Raji (cell line): ENCODE measurements around the gene ERGIC2.

Experiments used
- POLR2A ChIP-seq: IDR thresholded peaks from 2 replicates; pipeline ENCODE4 v1.6.1; 2011; ENCODE audit warnings: low read depth, low read length, control low read depth; ENCODE audit not compliant: insufficient read depth

Gene ERGIC2

GRCh38 chr12:29380536-29381523 lies at the start of gene ERGIC2:
ERGIC2 (minus strand) TSS chr12:29381172; CDS start chr12:29371633, 9,539 bp downstream.
- peak; percentile 70 for TF ChIP-seq POLR2A

GRCh38 chr12:29430716-29431044 lies 49.7 kb upstream of the ERGIC2 start:
- no peak for TF ChIP-seq POLR2A

- TF ChIP-seq POLR2A: no peak
These were observed 49.2 kb upstream of the ERGIC2 start for GRCh38 chr12:29429999-29430715.

GRCh38 chr12:29428633-29429032 lies 47.7 kb upstream of the ERGIC2 start:
- no peak for TF ChIP-seq POLR2A

GRCh38 chr12:29427964-29428363 lies 47.0 kb upstream of the ERGIC2 start:
- no peak for TF ChIP-seq POLR2A

- TF ChIP-seq POLR2A: no peak
These were observed 45.5 kb upstream of the ERGIC2 start for GRCh38 chr12:29426498-29426897.

- no peak for TF ChIP-seq POLR2A
These were observed 44.8 kb upstream of the ERGIC2 start for GRCh38 chr12:29425722-29426121.

GRCh38 chr12:29416748-29417147 lies 35.8 kb upstream of the ERGIC2 start:
- TF ChIP-seq POLR2A: no peak

- TF ChIP-seq POLR2A: no peak
These were observed 34.1 kb upstream of the ERGIC2 start for GRCh38 chr12:29415111-29415510.

- no peak for TF ChIP-seq POLR2A
These were observed 33.4 kb upstream of the ERGIC2 start for GRCh38 chr12:29414368-29414767.

GRCh38 chr12:29405561-29405960 lies 24.6 kb upstream of the ERGIC2 start:
- no peak for TF ChIP-seq POLR2A

- no peak for TF ChIP-seq POLR2A
These were observed 23.0 kb upstream of the ERGIC2 start for GRCh38 chr12:29403991-29404390.

GRCh38 chr12:29402437-29402836 lies 21.5 kb upstream of the ERGIC2 start:
- no peak for TF ChIP-seq POLR2A

- TF ChIP-seq POLR2A: no peak
These were observed 17.5 kb upstream of the ERGIC2 start for GRCh38 chr12:29398495-29398894.

GRCh38 chr12:29396774-29397173 lies 15.8 kb upstream of the ERGIC2 start:
- TF ChIP-seq POLR2A: no peak

GRCh38 chr12:29395356-29395755 lies 14.4 kb upstream of the ERGIC2 start:
- no peak for TF ChIP-seq POLR2A
